D341Med (cell line): ENCODE measurements around the gene CGNL1.

Experiments
- DNase-seq: peaks from one replicate; pipeline ENCODE4 v3.0.0; 2012; ENCODE audit warnings: low spot score

Gene CGNL1

DNA sequence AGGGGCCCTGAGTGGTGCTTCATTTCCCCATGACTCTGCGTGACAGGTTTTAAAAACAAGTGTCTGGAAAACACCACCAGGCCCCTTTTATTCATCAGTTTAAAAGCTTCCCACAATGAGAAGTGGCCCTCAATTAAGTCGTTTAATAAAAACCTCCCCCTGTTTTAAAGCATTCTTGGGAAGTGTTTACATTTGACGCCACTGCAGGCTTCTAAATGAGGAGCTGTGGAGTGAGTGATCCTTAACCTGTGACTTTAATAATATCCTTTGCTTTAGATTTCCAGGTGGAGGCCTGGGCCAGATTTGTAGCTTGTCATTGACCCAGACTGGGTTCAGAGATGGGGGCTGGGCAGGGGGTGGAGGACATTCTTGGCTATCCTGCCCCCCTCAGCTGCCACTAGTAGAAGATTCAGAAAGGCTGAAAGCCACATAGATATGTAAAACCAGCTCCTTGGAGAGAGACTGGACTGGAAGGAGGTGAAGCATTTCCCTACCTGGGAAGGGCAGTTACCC lies 11.3 kb downstream of the CGNL1 start:
- DNase-seq: no peak

DNA sequence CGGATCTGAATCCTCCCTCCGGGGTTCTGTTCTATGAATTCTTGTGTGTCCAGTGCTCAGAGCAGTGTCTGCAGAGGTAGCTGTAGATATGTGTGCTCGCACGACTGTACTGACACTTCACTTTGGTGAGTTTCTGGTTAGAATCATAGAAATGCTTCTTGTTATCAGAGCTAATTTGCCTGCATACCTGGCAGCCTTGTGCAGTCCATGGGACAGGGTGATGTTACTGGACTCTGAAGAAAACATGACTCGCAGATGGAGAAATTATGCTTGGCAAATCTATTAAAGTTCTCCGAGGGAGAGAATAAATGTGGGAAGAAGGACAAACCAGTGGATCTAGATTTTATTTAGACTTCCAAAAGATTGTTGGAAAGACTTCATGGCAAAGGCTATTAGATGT lies 12.2 kb downstream of the CGNL1 start:
- DNase-seq: no peak

DNA sequence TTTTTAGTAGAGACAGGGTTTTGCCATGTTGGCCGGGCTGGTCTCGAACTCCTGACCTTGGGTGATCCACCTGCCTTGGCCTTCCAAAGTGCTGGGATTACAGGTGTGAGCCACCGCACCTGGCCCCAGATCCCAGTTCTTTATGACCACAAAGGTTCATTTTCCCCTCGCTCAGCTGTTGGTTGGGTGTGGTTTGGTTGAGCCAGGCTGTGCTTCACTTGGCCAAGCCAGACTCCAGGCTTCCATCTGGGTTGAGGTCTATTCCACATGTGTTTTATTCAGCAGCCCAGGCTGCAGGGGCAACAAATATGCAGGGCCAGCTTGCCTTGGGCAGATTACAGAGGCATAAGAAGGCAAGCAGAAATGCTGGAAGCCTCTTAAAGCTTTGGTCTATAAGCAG lies 13.7 kb downstream of the CGNL1 start:
- DNase-seq: no peak

DNA sequence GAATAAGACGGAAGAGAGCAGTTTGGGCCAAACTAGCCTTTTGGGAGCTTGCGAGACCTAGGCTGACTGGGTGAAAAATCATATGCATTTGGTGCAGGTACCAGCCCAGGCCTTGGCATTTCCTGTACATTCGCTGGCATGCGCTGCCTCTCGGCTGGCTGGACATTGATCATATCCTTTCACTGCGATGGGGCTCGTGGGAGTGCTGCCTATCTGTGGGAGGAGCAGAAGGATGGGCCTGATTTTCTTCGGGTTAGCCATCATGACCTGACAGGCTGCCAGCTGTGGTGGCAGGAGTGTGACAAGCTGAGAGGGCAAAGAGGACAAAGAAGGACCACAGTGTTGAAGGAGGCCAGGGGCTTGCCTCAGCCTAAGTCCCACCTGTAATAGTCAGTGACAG lies 14.3 kb downstream of the CGNL1 start:
- DNase-seq: no peak

DNA sequence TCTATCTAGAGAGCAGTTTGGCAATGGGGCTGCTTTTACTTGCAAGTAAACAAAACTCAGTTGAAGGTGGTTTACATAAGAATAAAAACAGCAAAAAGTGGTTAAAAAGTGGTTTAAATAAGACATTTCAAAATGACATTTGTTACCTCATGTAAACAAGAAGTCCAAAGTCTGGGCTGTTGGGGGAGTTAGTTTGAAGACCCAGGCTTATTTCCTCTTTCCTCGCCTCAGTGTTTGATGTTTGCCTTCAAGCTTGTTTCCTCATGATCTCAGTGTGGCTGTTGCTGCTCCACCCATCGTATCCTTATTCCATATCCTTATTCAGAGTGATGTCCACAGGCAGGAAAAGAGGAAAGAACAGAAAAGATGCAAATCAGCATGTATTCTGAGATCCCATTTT lies 15.2 kb downstream of the CGNL1 start:
- DNase-seq: no peak

DNA sequence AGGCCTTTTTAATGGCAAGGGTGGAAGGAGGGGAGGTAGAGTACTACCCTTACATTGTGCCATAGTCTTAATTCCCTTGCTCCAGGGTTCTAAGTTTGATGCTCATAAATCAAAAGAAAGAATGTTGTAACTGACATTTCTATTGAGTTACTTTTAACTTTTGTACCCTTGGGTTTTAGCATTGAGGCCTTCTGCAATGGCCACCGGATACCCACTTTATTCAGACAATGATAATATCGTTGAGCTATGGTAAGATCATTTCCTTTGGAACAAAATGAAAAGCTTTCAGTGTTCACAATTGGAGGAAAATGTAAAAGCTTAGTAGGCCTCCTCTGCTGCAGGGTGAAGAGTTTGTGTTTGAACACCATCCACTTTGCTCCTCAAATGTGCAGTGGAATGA lies 16.8 kb downstream of the CGNL1 start:
- DNase-seq: no peak

DNA sequence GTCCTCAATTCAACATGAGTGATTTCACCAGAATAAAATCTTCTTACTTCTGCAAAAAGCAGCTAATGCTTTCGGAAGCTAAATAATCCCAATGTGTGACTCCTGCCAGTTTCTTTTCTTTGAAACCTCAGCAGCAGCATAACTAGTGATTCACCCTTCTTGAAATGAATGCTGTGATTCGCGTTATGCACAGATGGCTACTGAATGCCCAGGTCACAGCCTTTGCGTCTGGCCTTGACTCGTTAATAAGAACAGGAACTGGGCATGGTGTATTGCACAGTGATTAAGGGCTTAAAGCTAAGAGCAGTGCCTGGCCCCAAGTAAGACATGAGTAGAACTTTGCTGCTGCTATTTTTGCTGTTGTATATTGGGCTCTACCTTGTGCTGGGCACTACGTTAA lies 19.0 kb downstream of the CGNL1 start:
- DNase-seq: no peak

DNA sequence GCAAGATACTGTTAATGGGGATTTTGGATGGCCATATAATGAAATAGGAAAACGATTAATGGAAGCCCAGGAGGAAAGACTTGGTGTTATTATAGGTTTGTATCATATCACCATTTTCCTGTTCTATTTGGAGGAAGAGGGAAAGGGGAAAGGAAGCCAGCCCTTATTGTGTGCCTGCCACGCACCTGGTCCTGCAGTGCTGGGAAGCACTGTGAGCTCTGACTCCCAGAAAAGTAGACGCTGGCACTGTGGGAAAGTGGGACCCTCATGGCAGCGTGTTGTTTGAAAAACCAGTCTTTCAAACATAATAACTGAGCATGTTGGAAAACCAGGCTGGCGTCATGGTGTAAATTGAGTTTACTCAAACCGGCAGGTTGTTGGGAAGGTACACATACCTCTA lies 22.0 kb downstream of the CGNL1 start:
- no peak for DNase-seq

DNA sequence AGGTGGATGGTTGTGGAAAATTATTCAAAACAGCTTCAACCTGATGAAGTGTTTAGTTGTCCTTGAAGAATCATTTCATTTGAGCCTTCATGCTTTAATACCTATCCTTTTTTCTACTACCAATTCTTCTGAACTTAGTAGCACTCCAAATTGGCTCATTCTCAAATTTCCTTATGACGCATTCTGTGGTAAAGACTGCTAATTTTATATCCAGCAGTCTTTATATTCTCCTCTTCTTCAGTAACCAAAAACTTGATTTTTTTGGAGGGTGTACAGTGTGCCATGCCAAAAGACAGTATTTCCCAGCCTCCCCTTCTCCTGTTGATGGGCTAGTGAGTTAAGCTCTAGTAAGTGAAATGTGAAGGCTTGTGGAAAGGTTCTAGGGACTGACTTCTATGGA lies 25.2 kb downstream of the CGNL1 start:
- DNase-seq: no peak

DNA sequence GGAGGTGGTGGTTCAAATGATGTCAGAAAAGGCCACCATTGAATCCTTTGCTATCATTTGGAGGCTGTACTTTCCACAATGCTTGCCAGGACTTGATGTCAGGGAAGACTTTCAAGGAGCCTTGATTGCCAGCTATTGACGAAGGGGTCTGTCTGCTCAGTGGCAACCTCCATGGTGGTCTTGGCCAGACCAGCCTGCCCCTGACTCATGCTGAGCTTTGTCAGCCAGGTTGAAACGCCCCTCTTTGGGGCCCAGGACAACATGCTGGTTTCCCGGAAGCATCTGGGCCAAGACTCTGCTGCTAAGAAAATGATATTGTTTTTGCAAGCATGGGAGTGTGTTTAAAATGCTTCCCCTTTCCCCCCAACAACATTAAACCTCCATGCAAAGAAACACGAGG lies 26.7 kb downstream of the CGNL1 start:
- no peak for DNase-seq

DNA sequence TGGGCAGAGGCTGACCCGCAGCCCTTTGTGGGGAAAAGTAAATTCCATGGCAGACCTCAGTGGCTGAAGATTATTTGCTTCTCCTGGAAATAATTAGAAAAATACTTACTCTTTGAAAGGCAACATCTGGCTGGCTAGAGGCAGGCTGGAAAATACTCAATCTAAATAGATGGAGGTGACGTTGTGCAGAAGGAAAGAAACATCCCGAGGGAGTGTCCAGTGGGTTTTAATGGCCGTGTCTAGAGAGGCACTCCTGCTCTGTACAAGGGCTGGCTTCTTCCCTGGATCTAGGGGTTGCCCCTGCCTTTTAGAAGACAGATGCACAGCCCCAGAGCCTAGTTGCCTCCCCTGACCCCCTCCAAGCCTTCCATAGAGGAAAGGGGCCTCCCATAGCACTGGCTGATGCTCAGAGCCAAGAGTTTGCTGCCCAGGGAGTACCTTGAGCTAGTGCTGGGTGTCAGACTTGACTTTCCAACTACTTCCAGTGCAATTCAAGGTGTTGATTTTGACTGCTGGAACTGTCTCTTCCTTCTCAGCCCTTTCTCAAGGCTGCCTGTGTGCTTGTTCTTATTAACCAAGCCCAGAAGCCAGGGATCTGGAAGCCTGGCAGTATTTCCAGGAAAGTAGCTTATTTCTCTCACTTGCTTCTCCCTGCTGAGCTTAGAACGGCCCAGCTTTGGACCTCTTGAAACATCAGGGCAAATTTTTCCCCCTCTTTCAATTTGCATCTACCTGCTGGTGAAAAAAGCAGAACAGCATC lies 27.4 kb downstream of the CGNL1 start:
- no peak for DNase-seq

DNA sequence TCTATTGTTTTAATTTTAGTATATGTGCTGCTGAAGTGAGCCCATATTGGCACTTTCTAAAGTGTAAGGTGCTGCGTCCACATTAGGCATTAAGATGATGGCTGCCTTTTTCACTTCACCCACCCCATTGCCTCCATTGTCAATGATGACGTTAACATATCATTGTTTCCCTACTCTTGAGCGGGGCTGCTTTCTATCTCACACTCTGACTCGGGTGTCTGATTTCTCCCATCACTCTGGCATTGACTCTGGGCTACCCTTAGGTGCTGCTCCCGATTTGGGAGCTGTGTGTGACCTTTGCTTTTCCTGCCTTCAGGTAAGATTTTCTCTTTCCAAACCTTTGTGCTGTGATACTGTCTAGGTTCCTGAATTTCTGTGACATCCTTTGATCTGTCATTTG lies 28.8 kb downstream of the CGNL1 start:
- no peak for DNase-seq

DNA sequence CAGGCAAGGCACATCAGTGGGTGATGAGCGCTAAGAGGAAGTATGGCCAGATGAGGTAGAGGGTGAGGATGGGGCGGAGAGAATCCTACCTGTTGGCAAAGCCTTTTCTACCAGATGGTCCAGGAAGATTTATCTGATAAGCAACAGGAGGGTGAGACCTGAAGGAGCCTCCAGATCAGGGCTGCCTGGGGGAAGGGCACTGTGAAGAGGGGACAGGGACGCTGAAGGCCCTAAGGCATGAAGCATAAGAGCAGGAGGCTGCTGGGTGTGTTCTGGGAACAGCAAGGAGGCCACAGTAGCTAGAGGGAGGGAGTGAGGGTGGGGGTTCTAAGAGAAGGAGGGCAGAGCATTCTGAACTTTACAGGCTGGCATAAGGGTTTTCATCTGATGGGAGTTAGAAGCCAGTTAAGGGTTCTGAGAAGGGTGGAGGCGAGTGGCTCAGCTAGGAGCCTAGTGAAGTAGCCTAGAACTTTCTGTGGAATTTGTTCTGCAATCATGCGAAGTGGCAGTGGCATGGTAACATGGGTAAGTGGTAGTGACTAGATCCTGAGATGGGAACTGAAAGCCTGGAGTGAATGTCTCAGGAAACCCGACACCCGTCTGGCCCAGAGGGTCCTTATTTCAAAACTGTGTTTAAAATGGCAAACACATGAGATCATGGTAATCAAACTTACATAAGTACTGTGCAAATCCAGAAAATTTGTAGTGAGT lies 29.9 kb downstream of the CGNL1 start:
- DNase-seq: no peak

DNA sequence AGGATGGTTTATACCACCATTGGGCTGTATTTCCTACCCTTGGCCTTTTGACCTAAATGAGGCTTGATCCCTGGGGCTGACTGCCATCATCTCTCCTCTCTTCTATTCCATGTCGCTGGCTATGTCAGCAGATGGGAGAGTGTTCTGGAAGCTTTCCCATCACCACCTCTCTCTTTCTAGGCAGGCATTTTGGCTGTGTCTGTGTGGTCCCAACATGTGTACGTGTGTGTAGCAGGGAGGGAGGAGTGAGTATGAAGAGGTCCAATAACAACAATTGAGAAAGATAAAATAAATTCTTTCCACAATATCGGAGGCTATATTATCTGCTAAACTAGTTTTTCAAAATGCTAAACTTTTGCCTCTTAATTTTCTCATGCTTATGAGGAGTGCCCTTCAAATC lies 34.1 kb downstream of the CGNL1 start:
- no peak for DNase-seq

DNA sequence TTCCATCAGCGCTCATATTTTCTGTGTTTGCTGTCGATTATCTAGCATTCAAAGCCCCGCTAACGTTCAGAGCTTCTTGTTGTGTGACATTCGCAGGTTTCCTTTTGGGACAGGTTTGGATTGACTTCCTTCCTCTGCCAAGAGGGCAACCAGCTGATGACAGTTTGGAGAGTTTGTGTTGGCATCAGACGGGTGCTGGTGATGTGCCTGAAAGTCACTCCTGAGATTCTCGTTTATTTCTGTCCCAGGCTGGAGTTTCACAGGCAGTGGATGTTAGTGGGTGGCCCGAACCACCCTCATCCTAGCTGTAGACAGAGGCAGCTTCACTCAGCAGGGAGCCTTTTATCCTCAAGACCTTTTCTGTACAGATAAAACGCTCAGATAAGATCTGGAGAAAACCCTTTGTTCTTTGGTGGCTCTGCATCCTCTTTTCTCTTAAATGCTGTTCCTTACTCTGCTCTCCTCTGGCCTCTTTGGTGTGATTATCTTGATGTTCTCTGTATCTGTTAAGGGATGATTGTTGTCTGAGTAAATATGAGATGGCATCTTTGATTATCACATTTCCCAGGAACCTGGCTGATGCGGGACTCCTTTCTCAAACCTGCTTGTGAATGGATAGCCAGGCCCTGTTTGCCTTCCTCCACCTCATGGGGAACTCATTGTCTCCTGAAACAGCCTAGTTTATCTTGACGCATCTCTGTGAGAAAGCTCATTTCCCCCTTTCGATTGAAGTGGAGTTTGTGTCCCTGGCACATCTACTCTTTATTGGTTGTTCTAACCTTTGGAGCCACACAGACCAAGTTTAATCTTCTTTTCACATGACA lies 35.9 kb downstream of the CGNL1 start:
- no peak for DNase-seq

DNA sequence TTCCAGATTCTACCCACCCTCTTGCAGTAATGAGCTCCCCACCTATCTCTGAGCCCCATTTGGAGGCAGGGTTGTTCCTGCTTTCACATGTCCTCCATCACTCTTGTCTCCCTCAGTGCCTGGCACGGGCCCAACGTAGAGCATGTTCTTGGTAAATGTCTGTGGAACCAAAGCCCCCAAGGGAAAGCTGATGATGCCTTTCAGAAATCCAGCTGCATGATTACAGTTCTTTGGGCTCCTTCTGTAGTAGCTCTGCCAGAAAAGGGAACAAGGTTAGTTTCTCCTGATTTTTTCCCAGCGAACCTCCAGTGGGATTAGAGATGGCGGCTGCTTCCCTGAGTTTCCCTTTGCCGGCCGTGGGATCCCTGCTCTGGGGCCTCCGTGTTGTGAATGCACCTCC lies 39.3 kb downstream of the CGNL1 start:
- no peak for DNase-seq

DNA sequence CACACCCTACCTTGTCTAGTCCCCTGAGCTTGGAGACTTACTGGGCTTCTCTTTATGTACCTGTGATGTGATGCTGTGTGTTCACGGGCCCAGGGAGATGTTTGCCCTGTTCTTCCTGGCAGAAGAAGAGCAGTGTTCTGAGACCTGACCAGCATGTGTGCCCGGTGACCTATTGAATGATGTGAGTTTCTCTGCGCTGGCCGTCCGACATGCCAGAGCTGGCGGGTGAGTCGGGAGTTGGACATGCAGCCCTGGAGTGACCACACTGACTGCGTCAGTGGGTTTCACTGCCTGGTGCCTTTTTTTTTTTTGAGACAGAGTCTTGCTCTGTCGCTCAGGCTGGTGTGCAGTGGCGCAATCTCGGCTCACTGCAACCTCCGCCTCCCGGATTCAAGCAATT lies 42.3 kb downstream of the CGNL1 start:
- no peak for DNase-seq

DNA sequence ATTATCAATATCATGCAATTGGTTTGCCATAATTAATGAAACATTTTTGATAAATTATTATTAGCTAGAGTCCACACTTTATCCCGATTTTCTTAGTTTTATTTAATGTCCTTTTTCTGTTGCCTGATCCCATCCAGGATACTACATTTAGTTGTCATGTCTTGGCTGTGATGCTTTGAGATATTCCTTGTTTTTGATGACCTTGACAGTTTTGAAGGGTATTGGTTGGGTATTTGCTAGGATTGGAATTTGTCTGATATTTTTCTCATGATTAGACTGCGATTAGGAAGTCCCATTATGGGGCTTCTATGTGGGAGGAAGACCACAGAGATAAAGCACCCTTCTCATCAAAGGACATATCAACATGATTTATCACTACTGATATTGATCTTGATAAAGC lies 43.0 kb downstream of the CGNL1 start:
- no peak for DNase-seq

DNA sequence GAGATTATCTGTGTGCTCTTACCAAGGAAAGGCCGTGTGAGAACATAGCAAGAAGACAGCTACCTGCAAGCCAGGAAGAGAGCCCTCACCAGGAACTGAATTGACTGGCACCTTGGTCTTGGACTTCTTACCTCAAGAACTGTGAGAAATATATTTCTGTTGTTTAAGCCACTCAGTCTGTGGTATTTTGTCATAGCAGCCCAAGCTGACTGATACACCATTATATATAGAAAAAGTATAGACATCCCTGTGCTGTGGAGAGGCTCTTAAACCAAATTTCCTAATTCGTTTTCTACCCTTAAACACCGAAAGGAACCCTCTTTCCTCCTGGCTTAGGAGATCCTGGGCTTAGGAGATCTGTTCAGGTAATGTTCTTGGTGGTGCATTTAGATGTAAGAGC lies 44.8 kb downstream of the CGNL1 start:
- DNase-seq: no peak

DNA sequence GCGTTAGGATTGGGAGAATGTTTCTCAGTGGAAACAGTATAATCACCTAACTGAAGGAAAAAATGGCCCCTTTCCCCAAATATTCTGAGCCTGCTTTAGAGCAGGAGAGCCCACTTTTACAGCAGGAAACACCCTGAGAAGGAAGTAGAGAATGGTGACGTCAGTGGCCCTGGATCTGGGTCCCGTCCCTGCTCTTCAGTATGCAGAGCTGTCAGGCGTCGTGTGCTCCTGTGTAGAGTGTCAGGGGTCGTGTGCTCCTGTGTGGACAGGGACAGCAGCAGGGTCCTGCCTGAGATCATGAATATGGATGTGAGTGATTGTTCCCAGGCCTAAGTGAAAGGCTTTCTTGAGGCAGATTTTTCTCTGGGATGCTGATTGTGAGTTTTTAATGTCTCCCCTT lies 45.2 kb downstream of the CGNL1 start:
- no peak for DNase-seq

DNA sequence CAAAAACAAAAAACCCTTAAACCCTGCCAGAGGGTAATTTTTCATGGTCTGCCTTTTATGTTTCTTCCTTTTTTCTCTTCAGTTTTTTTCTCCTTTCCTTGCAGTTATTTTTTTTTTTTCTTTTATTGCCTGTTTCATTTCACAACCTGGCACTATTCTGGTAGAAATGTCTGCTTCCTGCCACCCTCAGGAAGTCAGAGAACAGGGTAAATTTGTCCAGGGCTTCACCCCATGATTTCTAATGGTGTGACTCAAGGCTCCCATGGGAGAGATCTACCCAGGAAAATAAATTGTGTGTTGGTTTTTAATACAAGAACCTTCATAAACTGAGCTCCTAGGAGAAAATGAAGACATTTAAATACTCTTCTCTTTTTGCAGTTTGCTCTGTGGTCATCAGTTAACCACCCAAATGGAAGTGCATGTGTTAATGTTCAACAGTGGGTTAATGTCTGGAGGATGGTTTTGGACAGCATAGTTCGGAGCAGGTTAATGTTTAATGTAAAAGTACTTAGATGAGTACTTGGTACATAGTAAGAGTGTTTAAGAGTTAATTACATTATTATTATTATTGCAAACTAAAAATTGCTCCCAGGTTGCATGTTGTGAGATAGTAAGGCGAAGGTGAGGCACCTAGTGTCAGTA lies 45.9 kb downstream of the CGNL1 start:
- no peak for DNase-seq

DNA sequence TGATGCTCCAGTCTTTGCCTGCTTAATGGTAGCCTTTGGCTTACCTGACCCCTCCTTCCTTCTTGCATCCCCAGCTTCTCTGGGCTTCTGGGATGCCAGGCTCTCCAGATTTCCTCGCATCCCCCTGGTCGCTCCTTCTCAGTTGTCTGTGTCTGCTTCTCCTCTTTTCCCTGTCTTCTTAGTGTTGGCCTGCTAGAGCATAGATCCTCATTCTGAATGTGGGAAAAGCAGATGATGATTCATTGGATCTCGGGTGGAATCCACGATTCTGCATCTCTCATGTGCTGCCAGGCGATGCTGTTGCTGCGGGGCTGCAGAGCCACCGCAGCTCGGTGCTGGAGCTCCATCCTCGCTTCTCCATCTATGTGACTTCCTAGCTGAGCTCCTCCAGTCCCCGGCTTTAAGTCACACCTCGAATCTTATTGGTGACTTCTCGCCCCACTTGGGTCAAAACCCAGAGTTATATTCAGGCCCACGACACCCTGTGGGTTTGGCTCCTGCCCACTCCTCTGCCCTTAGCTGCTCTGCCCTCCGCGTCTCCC lies 47.4 kb downstream of the CGNL1 start:
- no peak for DNase-seq
